WERI-Rb-1 (cell line): Measurements from ENCODE around the gene PDAP1.
"Not testable (repeated sequence)": the region's sequence is repeated elsewhere in the genome, so short reads cannot be mapped to it uniquely, and the experiment has no call there.

Source experiments
- DNase-seq: peaks from one replicate; pipeline ENCODE4 v3.0.0-alpha.2; 2020
- H3K27ac ChIP-seq: fragments of 250-450 bp; sonication (Bioruptor Pico); 2 replicates; pipeline ENCODE4 v1.5.1; 2020; ENCODE audit warnings: mild to moderate bottlenecking, moderate library complexity
- H3K27me3 ChIP-seq: fragments of 250-450 bp; sonication (Bioruptor Pico); 2 replicates; pipeline ENCODE4 v1.5.1; 2021; ENCODE audit warnings: mild to moderate bottlenecking, low read depth, moderate library complexity; ENCODE audit not compliant: insufficient read depth, severe bottlenecking
- H3K36me3 ChIP-seq: fragments of 250-450 bp; sonication (Bioruptor Pico); 2 replicates; pipeline ENCODE4 v1.5.1; 2020; ENCODE audit warnings: mild to moderate bottlenecking, moderate library complexity
- H3K4me3 ChIP-seq: 2 replicates; pipeline ENCODE4 v1.5.1; 2011; ENCODE audit warnings: low read depth, mild to moderate bottlenecking, control low read depth, low read length
- H3K9me3 ChIP-seq: fragments of 250-450 bp; sonication (Bioruptor Pico); 2 replicates; pipeline ENCODE4 v1.5.1; 2021; ENCODE audit warnings: mild to moderate bottlenecking, moderate library complexity; ENCODE audit not compliant: severe bottlenecking
- TF ChIP-seq, protein P1 (sequence below): IDR thresholded peaks from 2 replicates; pipeline ENCODE4 v1.5.1; 2011; ENCODE audit warnings: low read depth, mild to moderate bottlenecking, control low read depth, inconsistent platforms, low read length

The PDAP1 gene

DNA sequence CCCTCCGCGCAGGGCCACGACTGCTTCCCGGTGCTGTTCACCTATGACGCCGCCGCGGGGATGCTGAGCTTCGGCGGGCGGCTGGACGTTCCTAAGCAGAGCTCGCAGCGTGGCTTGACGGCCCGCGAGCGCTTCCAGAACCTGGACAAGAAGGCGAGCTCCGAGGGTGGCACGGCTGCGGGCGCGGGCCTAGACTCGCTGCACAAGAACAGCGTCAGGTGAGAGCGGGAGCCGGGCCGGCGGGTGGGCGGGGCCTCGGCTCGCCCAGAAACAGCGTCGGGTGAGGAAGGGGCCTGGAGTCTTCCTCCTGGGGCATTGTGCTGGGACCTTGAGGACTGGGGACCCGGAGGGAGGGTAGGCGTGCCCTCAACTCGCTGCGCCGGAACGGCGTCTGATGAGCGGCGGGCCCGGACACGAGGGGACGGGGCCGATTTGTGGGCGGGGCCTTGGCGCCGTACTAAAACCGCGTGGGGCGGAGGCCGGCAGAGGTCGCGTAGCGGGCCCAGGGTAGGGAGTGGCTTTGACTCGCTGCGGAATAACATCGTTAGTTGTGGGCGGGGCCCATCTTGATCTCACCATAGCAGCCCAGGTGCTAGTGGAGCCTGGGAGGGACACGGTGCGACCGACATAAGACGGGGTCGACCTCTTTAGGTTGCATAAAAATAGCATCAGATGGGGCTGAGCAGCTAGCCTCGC, 15.6 kb downstream of the PDAP1 start:
- Histone ChIP-seq H3K27me3 (no peaks in the 10 kb centered on the region), H3K27ac (peak overlapping the region; percentile 78), H3K36me3 (peaks cover 33% of the 10 kb centered on the region), H3K9me3 (no peaks in the 10 kb centered on the region), H3K4me3 (peak overlapping the region; percentile 67)
- TF ChIP-seq, protein P1, sequence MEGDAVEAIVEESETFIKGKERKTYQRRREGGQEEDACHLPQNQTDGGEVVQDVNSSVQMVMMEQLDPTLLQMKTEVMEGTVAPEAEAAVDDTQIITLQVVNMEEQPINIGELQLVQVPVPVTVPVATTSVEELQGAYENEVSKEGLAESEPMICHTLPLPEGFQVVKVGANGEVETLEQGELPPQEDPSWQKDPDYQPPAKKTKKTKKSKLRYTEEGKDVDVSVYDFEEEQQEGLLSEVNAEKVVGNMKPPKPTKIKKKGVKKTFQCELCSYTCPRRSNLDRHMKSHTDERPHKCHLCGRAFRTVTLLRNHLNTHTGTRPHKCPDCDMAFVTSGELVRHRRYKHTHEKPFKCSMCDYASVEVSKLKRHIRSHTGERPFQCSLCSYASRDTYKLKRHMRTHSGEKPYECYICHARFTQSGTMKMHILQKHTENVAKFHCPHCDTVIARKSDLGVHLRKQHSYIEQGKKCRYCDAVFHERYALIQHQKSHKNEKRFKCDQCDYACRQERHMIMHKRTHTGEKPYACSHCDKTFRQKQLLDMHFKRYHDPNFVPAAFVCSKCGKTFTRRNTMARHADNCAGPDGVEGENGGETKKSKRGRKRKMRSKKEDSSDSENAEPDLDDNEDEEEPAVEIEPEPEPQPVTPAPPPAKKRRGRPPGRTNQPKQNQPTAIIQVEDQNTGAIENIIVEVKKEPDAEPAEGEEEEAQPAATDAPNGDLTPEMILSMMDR: no peak
- DNase-seq: peak; percentile 93

DNA sequence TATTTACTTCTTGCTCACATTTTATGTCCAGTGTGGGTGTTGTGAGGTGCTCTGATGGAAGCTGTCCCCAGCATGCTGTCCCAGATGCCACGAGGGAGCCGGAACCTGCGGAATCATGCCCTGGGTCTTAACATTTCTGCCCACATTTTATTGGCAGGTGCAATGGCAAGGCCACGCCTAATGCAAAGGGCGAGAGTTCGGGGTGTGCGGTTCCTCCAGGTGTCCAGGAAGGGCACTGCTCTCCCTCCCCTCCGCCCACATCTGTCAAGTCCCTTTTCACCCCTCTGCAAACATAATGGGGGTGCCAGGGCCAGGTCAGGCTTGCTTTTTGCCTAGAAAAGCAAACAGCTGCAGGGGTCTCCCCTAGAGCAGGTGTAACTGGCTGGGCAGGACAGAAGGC, 16.4 kb downstream of the PDAP1 start:
- Histone ChIP-seq H3K4me3 (peak overlapping the region; percentile 67), H3K9me3 (no peaks in the 10 kb centered on the region), H3K27me3 (no peaks in the 10 kb centered on the region), H3K36me3 (peaks cover 25% of the 10 kb centered on the region), H3K27ac (no peak overlapping the region; the same call in 1 of the 2 replicates)
- DNase-seq: no peak
- TF ChIP-seq, protein P1: no peak

DNA sequence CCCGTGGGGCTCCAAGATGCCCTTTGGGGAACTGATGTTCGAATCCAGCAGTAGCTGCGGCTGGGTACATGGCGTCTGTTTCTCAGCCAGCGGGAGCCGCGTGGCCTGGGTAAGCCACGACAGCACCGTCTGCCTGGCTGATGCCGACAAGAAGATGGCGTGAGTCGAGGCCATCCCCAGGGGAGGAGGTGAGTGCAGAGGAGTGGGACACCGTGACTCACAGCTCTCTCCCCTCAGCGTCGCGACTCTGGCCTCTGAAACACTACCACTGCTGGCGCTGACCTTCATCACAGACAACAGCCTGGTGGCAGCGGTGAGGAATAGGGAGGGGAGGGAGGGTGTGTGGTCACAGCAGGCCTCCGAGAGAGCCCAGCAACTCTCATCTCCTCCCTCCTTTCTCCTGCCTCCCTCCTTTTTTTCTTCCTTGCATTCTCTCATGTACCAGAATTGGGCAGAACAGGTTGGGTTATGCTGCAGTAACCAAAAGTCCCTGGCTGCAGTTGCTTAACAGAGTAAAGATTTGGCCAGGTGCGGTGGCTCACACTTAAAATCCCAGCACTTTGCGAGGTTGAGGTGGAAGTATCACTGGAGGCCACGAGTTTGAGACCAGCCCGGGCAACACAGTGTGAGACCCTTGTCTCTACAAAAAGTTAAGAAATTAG, 17.3 kb downstream of the PDAP1 start:
- Histone ChIP-seq H3K27me3 (no peaks in the 10 kb centered on the region), H3K27ac (no peak overlapping the region), H3K36me3 (peaks cover 24% of the 10 kb centered on the region), H3K4me3 (no peak overlapping the region), H3K9me3 (no peaks in the 10 kb centered on the region)
- TF ChIP-seq, protein P1: no peak
- no peak for DNase-seq

DNA sequence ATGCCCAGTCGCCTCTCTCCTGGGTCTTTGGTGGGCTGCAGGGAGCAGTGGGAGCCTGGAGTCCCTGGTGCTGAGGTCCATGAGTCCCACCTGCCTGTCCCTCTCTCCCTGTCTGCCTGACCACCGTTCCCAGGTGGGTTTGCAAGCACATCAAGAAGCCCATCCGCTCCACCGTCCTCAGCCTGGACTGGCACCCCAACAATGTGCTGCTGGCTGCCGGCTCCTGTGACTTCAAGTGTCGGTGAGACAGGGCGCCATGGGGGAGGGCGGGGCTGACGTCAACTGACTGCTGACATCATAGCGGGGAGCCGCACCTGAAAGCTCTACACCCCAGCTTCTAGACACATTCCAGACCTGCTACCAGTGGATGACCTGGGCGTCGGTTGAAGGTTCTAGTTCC, 18.6 kb downstream of the PDAP1 start:
- H3K36me3 ChIP-seq: peaks cover 12% of the 10 kb centered on the region
- TF ChIP-seq, protein P1: no peak
- H3K9me3 ChIP-seq: no peaks in the 10 kb centered on the region
- DNase-seq: no peak
- H3K4me3 ChIP-seq: no peak overlapping the region
- H3K27me3 ChIP-seq: no peaks in the 10 kb centered on the region
- no peak overlapping the region for H3K27ac ChIP-seq

DNA sequence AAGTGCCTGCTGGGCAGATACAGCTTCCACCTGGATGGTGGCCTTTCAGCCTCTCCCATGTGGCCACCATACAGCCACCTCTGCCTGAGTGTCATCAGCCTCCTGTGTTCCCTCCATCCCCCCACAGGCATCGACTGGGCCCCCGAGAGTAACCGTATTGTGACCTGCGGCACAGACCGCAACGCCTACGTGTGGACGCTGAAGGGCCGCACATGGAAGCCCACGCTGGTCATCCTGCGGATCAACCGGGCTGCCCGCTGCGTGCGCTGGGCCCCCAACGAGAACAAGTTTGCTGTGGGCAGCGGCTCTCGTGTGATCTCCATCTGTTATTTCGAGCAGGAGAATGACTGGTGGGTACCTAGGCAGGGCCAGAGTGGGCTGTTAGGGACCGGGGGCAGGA, 20.5 kb downstream of the PDAP1 start:
- H3K27ac ChIP-seq: no peak overlapping the region
- H3K27me3 ChIP-seq: no peaks in the 10 kb centered on the region
- peaks cover 7% of the 10 kb centered on the region; the same call in 1 of the 2 replicates for H3K36me3 ChIP-seq
- no peak overlapping the region for H3K4me3 ChIP-seq
- TF ChIP-seq, protein P1: no peak
- H3K9me3 ChIP-seq: no peaks in the 10 kb centered on the region
- no peak for DNase-seq

DNA sequence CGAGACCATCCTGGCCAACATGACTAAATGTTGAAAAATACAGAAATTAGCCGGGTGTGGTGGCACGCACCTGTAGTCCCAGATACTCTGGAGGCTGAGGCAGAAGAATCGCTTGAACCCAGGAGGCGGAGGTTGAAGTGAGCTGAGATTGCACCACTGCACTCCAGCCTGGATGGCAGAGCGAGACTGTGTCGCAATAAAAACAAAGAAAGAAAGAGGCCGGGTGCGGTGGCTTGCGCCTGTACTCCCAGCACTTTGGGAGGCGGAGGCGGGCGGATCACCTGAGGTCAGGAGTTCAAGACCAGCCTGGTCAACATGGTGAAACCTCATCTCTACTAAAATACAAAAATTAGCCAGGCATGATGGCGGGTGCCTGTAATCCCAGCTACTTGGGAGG, 21.2 kb downstream of the PDAP1 start:
- not testable (repeated sequence) for H3K4me3 ChIP-seq, H3K27ac ChIP-seq, H3K27me3 ChIP-seq, DNase-seq, H3K9me3 ChIP-seq, H3K36me3 ChIP-seq
